Activated B cell treated with CpG ODN at 0.5 μM for 24 hours (primary cell): ENCODE measurements around the gene GFAP. TPM values are rescaled to one million over a fixed set of nuclear protein-coding genes. Genes with fewer than 3 reads are reported as not detected.

Source experiments
- ATAC-seq: fragments of 200-7000 bp; cut with Tn5 transposase; one replicate; pipeline ENCODE4 v1.10.0; 2021; ENCODE audit warnings: low read depth, mild to moderate bottlenecking, moderate library complexity
- CTCF ChIA-PET: fragments of 350-600 bp; sonication (Branson Sonifier 250); formaldehyde crosslinking; loops from one replicate; lab custom pipeline; 2021; ENCODE audit warnings: antibody characterized with exemption; lab: Charles Lee
- POLR2A ChIA-PET: fragments of 350-600 bp; sonication (Branson Sonifier 250); formaldehyde crosslinking; loops from one replicate; lab custom pipeline; 2021; ENCODE audit warnings: antibody characterized with exemption; lab: Charles Lee
- DNase-seq: peaks from one replicate; pipeline ENCODE4 v3.0.0; 2022
- H3K27ac Mint-ChIP-seq: one replicate; pipeline ENCODE4 v1.8.0; 2020; ENCODE audit warnings: mixed read lengths
- H3K27me3 Mint-ChIP-seq: one replicate; pipeline ENCODE4 v1.8.0; 2021; ENCODE audit warnings: mixed read lengths
- H3K36me3 Mint-ChIP-seq: one replicate; pipeline ENCODE4 v1.8.0; 2021; ENCODE audit warnings: low read depth, mixed read lengths
- H3K4me1 Mint-ChIP-seq: one replicate; pipeline ENCODE4 v1.8.0; 2021; ENCODE audit warnings: mixed read lengths
- H3K4me3 Mint-ChIP-seq: one replicate; pipeline ENCODE4 v1.8.0; 2020; ENCODE audit warnings: mild to moderate bottlenecking, mixed read lengths
- H3K9me3 Mint-ChIP-seq: one replicate; pipeline ENCODE4 v1.8.0; 2020; ENCODE audit warnings: mixed read lengths
- intact Hi-C: fragments of 100-400 bp; cut with micrococcal nuclease; formaldehyde crosslinking; loops from one replicate; pipeline ENCODE4 v1.15.1; 2024
- total RNA-seq: library from RNA; stranded (reverse); gene quantifications from 2 replicates; pipeline ENCODE4 v1.2.3, GENCODE V29; 2022
- TF ChIP-seq, protein P1 (sequence below): fragments of 200-600 bp; IDR thresholded peaks from one replicate; pipeline ENCODE4 v1.8.0; 2022; ENCODE audit warnings: antibody characterized with exemption, mild to moderate bottlenecking

The GFAP gene
- total RNA-seq, 1 donor from 2014 or later: not detected

DNA sequence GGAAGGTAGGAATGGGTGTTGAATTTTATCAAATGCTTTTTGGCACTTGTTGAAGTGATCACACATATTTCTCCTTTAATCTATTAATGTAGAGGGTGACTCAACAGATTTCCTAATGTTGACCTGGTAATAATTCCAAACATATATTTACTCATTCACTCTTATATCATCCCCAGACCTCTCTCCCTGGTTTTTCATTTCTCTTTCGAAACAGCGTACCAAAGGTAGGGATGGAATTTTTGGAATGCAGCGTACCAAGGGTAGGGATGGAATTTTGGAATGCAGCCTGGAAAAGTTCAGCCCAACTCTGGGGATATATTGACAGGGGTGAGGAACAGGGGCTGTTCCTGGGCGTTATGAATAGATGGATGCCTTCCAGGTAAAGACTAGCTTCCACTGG, 25.0 kb upstream of the GFAP start:
- ChIA-PET CTCF (interaction anchor here (0.9 kb wide), 1 partner anchor 20 kb away, joined by 5 read pairs; no protein-coding TSS in a partner anchor), POLR2A (no interaction called here)
- Mint-ChIP-seq H3K4me1 (no peaks in the 10 kb centered on the region), H3K27me3 (no peaks in the 10 kb centered on the region), H3K4me3 (no peak overlapping the region), H3K9me3 (no peaks in the 10 kb centered on the region), H3K36me3 (no peaks in the 10 kb centered on the region), H3K27ac (no peak overlapping the region)
- TF ChIP-seq, protein P1, sequence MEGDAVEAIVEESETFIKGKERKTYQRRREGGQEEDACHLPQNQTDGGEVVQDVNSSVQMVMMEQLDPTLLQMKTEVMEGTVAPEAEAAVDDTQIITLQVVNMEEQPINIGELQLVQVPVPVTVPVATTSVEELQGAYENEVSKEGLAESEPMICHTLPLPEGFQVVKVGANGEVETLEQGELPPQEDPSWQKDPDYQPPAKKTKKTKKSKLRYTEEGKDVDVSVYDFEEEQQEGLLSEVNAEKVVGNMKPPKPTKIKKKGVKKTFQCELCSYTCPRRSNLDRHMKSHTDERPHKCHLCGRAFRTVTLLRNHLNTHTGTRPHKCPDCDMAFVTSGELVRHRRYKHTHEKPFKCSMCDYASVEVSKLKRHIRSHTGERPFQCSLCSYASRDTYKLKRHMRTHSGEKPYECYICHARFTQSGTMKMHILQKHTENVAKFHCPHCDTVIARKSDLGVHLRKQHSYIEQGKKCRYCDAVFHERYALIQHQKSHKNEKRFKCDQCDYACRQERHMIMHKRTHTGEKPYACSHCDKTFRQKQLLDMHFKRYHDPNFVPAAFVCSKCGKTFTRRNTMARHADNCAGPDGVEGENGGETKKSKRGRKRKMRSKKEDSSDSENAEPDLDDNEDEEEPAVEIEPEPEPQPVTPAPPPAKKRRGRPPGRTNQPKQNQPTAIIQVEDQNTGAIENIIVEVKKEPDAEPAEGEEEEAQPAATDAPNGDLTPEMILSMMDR: no peak
- intact Hi-C loops: no loop called here
- ATAC-seq (no peak), DNase-seq (no peak)

DNA sequence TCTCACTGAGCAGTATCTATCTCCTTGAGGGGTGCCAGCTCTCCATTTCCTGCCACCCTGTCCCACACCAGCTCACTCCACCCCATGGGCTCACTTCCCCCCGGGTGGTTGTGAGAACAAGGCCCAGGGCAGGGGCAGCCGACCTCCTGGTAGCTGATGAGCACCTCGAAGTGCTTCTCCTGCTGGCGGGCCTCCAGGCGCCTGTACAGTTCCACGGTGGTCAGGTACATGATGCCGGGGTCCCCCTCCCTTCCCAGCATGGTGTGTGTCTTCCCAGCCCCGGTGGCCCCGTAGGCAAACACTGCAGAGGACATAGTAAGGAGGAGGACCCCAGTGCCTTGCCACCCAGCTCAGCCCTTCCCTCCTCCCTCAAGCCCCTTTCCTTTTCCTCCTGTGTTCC, 19.8 kb upstream of the GFAP start:
- Mint-ChIP-seq H3K9me3 (no peaks in the 10 kb centered on the region), H3K27me3 (no peaks in the 10 kb centered on the region), H3K4me3 (no peak overlapping the region), H3K27ac (no peak overlapping the region), H3K4me1 (no peaks in the 10 kb centered on the region), H3K36me3 (no peaks in the 10 kb centered on the region)
- TF ChIP-seq, protein P1: no peak
- CTCF ChIA-PET: no interaction called here
- DNase-seq (no peak), ATAC-seq (no peak)
- POLR2A ChIA-PET: no interaction called here
- intact Hi-C loops: no loop called here

DNA sequence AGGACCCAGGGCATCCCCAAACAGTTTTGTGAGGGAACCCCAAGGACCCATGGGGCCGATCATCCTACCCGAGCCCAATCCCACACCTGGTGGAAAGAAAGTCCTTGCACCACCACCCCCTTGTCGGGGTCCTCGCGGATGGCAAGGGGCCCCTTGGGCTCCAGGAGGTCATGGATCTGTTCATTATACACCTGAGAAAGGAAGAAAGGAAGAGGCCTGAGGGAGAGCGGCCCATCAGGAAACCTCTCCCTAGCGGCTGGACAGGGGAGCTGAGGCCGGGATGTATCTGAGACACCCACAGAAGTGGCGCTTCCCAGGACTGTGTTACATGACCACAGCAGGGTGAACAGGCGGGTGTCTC, 19.4 kb upstream of the GFAP start:
- intact Hi-C loops: no loop called here

DNA sequence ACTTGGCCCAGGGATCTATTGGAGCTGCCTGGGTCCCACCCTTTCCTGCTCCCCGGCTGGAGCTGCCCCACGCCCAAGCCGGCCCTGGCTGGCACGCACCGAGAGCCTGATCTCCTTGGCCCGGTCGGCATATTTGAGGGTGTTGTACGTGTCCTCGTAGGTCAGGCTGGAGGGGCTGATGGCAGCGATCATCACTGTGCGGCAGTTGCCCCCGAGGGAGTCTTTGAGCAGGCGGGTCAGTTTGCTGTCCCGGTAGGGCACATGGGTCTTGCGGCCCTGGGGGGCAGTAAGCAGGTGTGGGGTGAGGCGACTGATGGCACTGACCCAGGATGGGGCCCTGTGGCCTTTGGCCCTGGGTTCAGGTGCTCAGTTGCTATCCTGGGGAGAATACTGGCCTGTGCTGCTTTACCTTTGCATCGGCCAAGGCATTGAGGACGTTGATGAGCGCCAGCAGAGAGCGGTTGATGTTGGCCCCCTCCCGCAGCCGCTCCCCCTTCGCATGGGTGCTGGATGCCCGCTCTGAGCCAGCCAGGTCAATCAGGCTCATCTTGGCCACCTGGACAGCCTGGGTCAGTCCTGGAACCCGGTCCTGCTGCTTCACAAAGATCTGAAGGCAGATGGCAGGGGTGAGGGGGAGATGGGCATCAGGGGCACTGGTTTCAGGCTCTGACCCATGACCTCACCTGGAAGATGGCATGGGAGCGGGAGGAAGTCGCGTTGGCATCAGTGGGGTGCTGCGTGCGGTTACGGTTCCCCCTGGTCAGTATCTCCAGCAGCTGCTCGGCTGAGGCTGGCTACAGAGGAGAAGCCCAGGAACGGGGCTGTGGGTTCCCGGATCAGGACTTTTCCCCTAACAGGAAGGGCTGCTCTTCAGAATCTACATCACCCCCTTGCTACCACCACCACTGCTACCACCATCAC, 18.8 kb upstream of the GFAP start:
- Mint-ChIP-seq H3K4me1 (no peaks in the 10 kb centered on the region), H3K36me3 (no peaks in the 10 kb centered on the region), H3K27me3 (no peaks in the 10 kb centered on the region), H3K9me3 (no peaks in the 10 kb centered on the region), H3K27ac (no peak overlapping the region), H3K4me3 (no peak overlapping the region)
- ATAC-seq: no peak
- TF ChIP-seq, protein P1: no peak
- no peak for DNase-seq
- ChIA-PET POLR2A (no interaction called here), CTCF (no interaction called here)
- intact Hi-C loops: no loop called here

More for the DNA sequence above, 19.4 kb upstream of the GFAP start:
- H3K27me3 Mint-ChIP-seq: no peaks in the 10 kb centered on the region
- no peaks in the 10 kb centered on the region for H3K9me3 Mint-ChIP-seq
- POLR2A ChIA-PET: no interaction called here
- H3K4me3 Mint-ChIP-seq: no peak overlapping the region
- no peak for ATAC-seq
- CTCF ChIA-PET: no interaction called here
- no peaks in the 10 kb centered on the region for H3K36me3 Mint-ChIP-seq
- no peak for DNase-seq
- no peak overlapping the region for H3K27ac Mint-ChIP-seq
- H3K4me1 Mint-ChIP-seq: no peaks in the 10 kb centered on the region
- TF ChIP-seq, protein P1: no peak

DNA sequence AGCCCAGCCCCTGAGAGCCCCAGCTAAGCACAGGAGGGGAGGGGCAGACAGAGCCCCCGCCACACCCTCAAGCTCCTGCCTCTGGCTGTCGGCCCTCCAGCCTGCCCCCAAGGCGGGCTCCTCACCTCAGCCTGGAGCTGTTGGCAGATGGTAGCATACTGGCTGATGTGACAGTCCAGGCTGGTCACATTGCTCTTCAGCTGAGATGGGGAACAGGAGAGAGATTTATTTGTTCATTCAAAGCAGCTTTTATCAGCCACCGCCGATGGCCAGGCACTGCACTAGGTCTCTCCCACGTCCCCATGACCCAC, 17.4 kb upstream of the GFAP start:
- Mint-ChIP-seq H3K27me3 (no peaks in the 10 kb centered on the region), H3K36me3 (no peaks in the 10 kb centered on the region), H3K4me1 (no peaks in the 10 kb centered on the region), H3K9me3 (no peaks in the 10 kb centered on the region), H3K27ac (no peak overlapping the region), H3K4me3 (no peak overlapping the region)
- DNase-seq (no peak), ATAC-seq (no peak)
- intact Hi-C loops: no loop called here
- TF ChIP-seq, protein P1: no peak
- CTCF ChIA-PET: no interaction called here
- POLR2A ChIA-PET: no interaction called here
